ENCODE results near the gene DHX34. TPM values are rescaled to one million over a fixed set of nuclear protein-coding genes. Genes with fewer than 3 reads are reported as not detected.

The DHX34 gene
- total RNA-seq, 1 experiment from 2014 or later, result 38.2 TPM

DNA sequence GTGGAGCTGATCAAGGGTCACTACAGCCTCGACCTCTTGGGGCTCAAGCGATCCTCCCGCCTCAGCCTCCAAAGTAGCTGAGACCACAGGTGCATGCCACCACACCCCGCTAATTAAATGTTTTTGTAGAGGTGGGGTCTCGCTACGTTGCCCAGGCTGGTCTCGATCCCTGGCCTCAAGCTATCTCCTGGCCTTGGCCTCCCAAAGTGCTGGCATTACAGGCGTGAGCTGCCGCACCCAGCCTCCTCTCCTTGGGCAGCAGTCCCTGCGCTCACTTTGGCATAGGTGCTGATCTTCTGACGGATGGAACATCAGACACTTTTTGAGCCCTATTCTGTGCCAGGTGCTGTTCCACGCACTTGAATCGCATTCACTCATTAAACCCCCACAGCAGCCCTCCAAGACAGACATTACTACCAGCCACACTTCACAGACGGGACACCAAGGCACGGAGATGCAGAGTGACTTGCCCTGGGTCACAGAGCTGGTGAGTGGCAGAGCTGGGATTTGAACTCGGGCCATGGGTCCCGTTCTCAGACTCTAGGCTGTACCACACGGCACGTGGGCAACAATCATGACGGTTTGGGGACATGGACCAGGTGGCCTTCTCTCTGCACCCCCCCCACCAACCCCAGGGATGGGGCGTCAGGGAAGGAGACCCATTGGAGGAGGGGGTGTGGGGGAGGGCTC is 67.0 kb downstream of the DHX34 start:
- Histone ChIP-seq H2BK12ac (ENCODE audit: insufficient read length, low read depth, low read length) (no peak overlapping the region), H3K79me2 (ENCODE audit: insufficient read depth, low read length) (no peaks in the 10 kb centered on the region), H4K91ac (ENCODE audit: insufficient read length, low read depth, low read length) (no peak overlapping the region), H4K5ac (ENCODE audit: insufficient read length, low read depth, low read length) (no peak overlapping the region), H3K9ac (ENCODE audit: extremely low read depth, insufficient read length, low read length) (no peak overlapping the region), H3K14ac (ENCODE audit: insufficient read depth, low read length) (no peak overlapping the region), H3K27me3 (ENCODE audit: insufficient read depth, low read length) (peaks cover 13% of the 10 kb centered on the region; the same call in 1 of the 2 replicates), H4K20me1 (ENCODE audit: control insufficient read depth, insufficient read depth, insufficient read length) (no peaks in the 10 kb centered on the region), H2BK120ac (ENCODE audit: low read depth, low read length, poor library complexity, severe bottlenecking) (no peak overlapping the region), H3K9me3 (ENCODE audit: control insufficient read depth, low read depth, low read length) (no peaks in the 10 kb centered on the region), H2BK20ac (ENCODE audit: low read depth, low read length, poor library complexity, severe bottlenecking) (no peak overlapping the region), H3K18ac (ENCODE audit: insufficient read length, low read depth, low read length) (no peak overlapping the region), H3T11ph (ENCODE audit: low read length) (no peak overlapping the region), H3K4me1 (ENCODE audit: insufficient read depth, low read length) (peaks cover 5% of the 10 kb centered on the region; the same call in 1 of the 2 replicates), H3K79me1 (ENCODE audit: insufficient read depth, low read depth, low read length, poor library complexity, severe bottlenecking) (no peaks in the 10 kb centered on the region), H2BK15ac (ENCODE audit: low read depth, low read length) (no peak overlapping the region), H3K56ac (ENCODE audit: insufficient read length, low read depth, low read length) (no peak overlapping the region), H3K4ac (ENCODE audit: low read depth, low read length) (no peak overlapping the region), H2BK5ac (ENCODE audit: insufficient read length, low read length) (no peak overlapping the region), H2AFZ (ENCODE audit: low read length) (no peak overlapping the region), H2AK5ac (ENCODE audit: insufficient read length, low read length) (no peak overlapping the region), H3K23ac (ENCODE audit: insufficient read length, low read depth, low read length) (no peak overlapping the region), H3K27ac (ENCODE audit: insufficient read length, low read depth, low read length) (no peak overlapping the region), H3K4me2 (ENCODE audit: insufficient read depth, insufficient read length, low read length) (no peak overlapping the region), H3K23me2 (ENCODE audit: insufficient read length, low read depth, low read length, poor library complexity, severe bottlenecking) (peaks cover 23% of the 10 kb centered on the region), H4K8ac (replicated peaks; ENCODE audit: insufficient read length, low read depth, low read length) (no peak overlapping the region)
- H3K9me3 Mint-ChIP-seq, result no peaks in the 10 kb centered on the region
- peaks cover 39% of the 10 kb centered on the region for H3K27me3 Mint-ChIP-seq (ENCODE audit: low read depth)
- no peak overlapping the region; a peak in 1 of 5 replicates for H3K4me3 Mint-ChIP-seq
- H3K4me1 Mint-ChIP-seq, result peaks cover 28 to 51% of the 10 kb centered on the region in 2 experiments
- TF ChIP-seq, protein P1, sequence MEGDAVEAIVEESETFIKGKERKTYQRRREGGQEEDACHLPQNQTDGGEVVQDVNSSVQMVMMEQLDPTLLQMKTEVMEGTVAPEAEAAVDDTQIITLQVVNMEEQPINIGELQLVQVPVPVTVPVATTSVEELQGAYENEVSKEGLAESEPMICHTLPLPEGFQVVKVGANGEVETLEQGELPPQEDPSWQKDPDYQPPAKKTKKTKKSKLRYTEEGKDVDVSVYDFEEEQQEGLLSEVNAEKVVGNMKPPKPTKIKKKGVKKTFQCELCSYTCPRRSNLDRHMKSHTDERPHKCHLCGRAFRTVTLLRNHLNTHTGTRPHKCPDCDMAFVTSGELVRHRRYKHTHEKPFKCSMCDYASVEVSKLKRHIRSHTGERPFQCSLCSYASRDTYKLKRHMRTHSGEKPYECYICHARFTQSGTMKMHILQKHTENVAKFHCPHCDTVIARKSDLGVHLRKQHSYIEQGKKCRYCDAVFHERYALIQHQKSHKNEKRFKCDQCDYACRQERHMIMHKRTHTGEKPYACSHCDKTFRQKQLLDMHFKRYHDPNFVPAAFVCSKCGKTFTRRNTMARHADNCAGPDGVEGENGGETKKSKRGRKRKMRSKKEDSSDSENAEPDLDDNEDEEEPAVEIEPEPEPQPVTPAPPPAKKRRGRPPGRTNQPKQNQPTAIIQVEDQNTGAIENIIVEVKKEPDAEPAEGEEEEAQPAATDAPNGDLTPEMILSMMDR (conservative IDR thresholded peaks at IDR 0.05), result no peak
- no peak overlapping the region for H3K27ac Mint-ChIP-seq
- no peak for DNase-seq
- H3K36me3 Mint-ChIP-seq (ENCODE audit: insufficient read depth in 1 of 3, low read depth in 3 of 3), result peaks cover 13 to 20% (median 15%) of the 10 kb centered on the region in 3 experiments
- WGBS (ENCODE audit: extremely low coverage, insufficient read length, low lambda C conversion rate), result no CpG with 5 or more reads among the region's 21 CpGs
